ENCODE results near the gene PADI6. TPM values are rescaled to one million over a fixed set of nuclear protein-coding genes. Genes with fewer than 3 reads are reported as not detected.

Gene PADI6
- total RNA-seq, 1 donor from 2014 or later = not detected

Other genes starting within 250 kb of the PADI6 start
- not detected in 2 replicates for gene PADI1, start 167.1 kb upstream of the PADI6 start, total RNA-seq
- not detected in 2 replicates for gene PADI3, start 123.1 kb upstream of the PADI6 start, total RNA-seq
- gene PADI4, start 64.0 kb upstream of the PADI6 start, total RNA-seq = not detected in 2 replicates
- 202 and 203 TPM in 2 replicates for gene RCC2, start 67.5 kb downstream of the PADI6 start, total RNA-seq
- gene ARHGEF10L, start 167.5 kb downstream of the PADI6 start, total RNA-seq = 0.05 TPM in 1 of 2 replicates, not detected in the other